GM12873 (cell line): Measurements from ENCODE around the gene OR9A4.

Source experiments
- CTCF ChIP-seq: IDR thresholded peaks from 2 replicates; pipeline ENCODE4 v1.5.1; 2012; ENCODE audit warnings: low read depth, mild to moderate bottlenecking, moderate library complexity, low read length, control low read depth; ENCODE audit not compliant: insufficient read depth; ENCODE audit errors: missing control alignments

The OR9A4 gene

GRCh38 chr7:141928146-141928844 is 12.1 kb downstream of the OR9A4 start:
- no peak for TF ChIP-seq CTCF

GRCh38 chr7:141928845-141929195 is 12.6 kb downstream of the OR9A4 start:
- TF ChIP-seq CTCF, result no peak

GRCh38 chr7:141930211-141930610 is 14.0 kb downstream of the OR9A4 start:
- no peak for TF ChIP-seq CTCF

GRCh38 chr7:141941075-141941474 is 24.9 kb downstream of the OR9A4 start:
- no peak for TF ChIP-seq CTCF

- TF ChIP-seq CTCF, result no peak
Observed at GRCh38 chr7:141943846-141944245, 27.6 kb downstream of the OR9A4 start.

GRCh38 chr7:141944811-141945210 is 28.6 kb downstream of the OR9A4 start:
- no peak for TF ChIP-seq CTCF

GRCh38 chr7:141945356-141945755 is 29.2 kb downstream of the OR9A4 start:
- no peak for TF ChIP-seq CTCF

- TF ChIP-seq CTCF, result no peak
Observed at GRCh38 chr7:141946796-141947195, 30.6 kb downstream of the OR9A4 start, which contains the start of gene CLEC5A. TSS of gene CLEC5A (minus strand) at chr7:141946974. CDS start at chr7:141946292, 682 bp downstream.
